NCI-H2171 treated with DMSO at 0.1 percent for 48 hours (cell line): ENCODE measurements around the gene MPHOSPH10.
"Not testable (repeated sequence)": the region's sequence is repeated elsewhere in the genome, so short reads cannot be mapped to it uniquely, and the experiment has no call there.

Experiments
- DNase-seq: peaks from one replicate; lab custom pipeline; 2025; lab: John Stamatoyannopoulos, UW

MPHOSPH10 gene

GRCh38 chr2:71130152-71130904 lies at the start of gene MPHOSPH10, which contains the start of gene MCEE:
MPHOSPH10 (plus strand) TSS chr2:71130634; CDS start chr2:71130666, 32 bp downstream.
MCEE (minus strand) TSS chr2:71130229; CDS start chr2:71130219, 10 bp downstream.
- peak; percentile 93 for DNase-seq

DNA sequence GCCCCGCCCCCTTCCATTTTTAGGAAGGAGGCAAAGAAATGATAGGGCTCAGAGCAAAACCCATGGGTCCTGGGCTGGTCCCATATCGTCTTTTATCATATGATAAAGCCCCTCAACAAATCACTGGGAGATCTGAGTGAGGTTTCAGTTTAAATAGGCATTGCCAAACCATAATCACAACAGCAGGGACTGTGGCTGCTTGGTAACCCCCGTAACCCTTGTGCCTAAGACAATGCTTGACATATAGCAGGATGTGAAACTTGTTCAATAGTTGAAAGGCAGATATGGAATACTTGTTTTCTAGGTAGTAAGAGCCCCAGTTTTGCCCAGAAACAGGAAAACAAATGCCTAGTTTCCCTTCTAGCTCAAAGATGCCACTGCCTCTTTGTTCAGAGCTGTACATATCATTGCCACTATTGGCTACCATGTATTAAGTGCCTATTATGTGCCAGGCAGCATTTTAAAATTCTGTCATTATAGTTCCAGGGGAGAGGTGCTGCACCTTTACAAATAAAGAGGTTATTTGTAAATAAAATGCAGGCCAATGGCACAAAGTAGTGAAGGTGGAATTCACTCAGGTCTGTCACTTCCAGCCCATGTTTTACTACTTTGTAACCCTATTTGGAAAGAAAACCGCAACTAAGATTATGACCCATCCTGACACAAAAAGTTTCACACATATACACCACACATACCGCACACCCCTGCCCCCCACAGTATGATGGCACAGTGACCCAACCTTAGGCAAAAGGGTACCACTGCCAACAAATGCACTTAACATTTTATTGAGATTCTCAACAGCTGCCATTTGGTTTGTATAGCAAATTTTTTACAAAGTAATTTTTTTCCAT lies 47.8 kb upstream of the MPHOSPH10 start:
- no peak for DNase-seq

GRCh38 chr2:71083297-71083696 lies 47.1 kb upstream of the MPHOSPH10 start:
- DNase-seq = not testable (repeated sequence)

GRCh38 chr2:71083752-71084312 lies 46.6 kb upstream of the MPHOSPH10 start:
- not testable (repeated sequence) for DNase-seq

GRCh38 chr2:71085325-71086003 lies 45.0 kb upstream of the MPHOSPH10 start:
- DNase-seq = peak; percentile 6

GRCh38 chr2:71089475-71089874 lies 41.0 kb upstream of the MPHOSPH10 start:
- not testable (repeated sequence) for DNase-seq

DNA sequence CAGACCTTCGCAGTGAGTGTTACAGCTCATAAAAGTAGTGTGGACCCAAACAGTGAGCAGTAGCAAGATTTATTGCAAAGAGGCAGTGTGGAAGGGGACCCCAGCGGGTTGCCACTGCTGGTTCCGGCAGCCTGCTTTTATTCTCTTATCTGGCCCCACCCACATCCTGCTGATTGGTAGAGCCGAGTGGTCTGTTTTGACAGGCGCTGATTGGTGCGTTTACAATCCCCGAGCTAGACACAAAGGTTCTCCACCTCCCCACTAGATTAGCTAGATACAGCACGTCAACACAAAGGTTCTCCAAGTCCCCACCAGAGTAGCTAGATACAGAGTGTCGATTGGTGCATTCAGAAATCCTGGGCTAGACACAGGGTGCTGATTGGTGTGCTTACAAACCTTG lies 38.6 kb upstream of the MPHOSPH10 start:
- not testable (repeated sequence) for DNase-seq

DNA sequence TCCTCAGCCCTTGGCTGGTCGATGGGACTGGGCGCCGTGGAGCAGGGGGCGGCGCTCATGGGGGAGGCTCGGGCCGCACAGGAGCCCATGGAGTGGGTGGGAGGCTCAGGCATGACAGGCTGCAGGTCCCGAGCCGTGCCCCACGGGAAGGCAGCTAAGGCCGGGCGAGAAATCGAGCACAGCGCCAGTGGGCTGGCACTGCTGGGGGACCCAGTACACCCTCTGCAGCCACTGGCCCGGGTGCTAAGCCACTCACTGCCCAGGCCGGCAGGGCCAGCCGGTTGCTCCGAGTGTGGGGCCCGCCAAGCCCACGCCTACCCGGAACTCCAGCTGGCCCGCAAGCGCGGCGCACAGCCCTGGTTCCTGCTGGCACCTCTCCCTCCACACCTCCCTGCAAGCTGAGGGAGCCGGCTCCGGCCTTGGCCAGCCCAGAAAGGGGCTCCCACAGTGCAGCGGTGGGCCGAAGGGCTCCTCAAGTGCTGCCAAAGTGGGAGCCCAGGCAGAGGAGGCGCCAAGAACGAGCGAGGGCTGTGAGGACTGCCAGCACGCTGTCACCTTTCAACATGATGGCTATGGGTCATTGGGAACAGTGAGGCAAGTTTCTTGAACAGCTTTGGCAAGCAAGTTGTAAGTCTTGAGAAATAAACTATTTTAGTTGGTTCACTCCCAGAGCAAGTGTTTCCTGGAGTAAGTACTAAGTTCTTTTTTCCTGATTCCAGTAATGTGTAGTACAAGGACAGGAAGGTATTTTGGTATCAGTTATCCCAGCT lies 37.8 kb upstream of the MPHOSPH10 start:
- DNase-seq = not testable (repeated sequence)

DNA sequence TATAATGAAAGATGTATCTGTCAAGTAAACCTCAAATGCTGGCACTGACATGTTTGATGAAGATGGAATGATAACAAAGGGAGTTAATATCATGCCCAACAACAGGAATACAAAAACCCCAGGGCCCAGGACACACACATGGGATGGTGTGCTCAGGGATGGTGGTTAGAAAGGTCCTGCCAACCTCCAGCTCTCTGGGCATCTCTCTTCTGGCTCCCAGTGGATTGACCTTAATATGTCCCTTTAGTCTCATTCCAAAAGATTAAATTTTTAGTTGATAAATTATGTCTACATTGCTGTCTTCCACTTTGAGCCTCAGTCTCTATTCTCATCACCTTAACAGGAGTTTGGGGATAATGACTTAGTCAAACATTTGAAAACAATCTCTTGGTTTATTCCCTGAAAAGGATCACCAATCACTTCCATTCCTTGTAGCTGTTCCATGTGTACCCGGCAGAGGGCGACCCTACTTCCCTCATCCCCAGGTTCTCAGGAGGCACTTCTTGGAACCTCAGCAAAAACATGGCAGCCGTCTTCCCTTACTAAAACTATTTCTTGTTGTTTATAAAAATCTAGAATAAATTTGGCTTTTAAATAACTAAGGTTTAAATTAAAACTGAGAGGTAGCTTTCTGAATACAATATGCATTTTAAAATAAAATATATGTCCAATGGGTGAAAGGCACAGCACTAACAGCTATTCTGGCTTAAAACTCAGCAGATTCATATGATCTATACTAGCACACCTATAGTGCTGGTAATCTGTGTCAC lies 30.1 kb upstream of the MPHOSPH10 start:
- DNase-seq = peak; percentile 74

DNA sequence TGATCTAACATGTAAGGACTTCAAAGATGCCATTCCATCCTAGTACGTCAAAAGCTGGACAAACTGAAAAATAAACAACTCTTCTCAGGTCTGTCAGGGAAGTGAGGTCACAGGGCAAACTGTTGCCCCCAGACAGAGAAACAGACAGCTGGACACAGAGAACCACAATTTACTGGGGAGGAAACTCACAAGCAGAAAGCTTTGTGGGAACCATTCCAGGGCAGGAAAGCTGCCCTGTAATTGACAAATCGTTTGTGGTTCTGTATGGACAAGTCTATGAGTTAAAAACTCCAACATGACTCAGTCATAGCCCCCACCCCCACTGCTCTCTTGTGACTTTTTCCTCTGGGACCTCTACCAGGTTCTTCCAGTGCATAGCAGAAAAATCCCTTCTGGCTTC lies 28.8 kb upstream of the MPHOSPH10 start:
- DNase-seq = no peak

- no peak for DNase-seq
Observed at GRCh38 chr2:71102981-71103681, 27.3 kb upstream of the MPHOSPH10 start.

GRCh38 chr2:71103809-71104208 lies 26.6 kb upstream of the MPHOSPH10 start:
- DNase-seq = no peak

- DNase-seq = not testable (repeated sequence)
Observed at GRCh38 chr2:71106463-71106862, 24.0 kb upstream of the MPHOSPH10 start.

DNA sequence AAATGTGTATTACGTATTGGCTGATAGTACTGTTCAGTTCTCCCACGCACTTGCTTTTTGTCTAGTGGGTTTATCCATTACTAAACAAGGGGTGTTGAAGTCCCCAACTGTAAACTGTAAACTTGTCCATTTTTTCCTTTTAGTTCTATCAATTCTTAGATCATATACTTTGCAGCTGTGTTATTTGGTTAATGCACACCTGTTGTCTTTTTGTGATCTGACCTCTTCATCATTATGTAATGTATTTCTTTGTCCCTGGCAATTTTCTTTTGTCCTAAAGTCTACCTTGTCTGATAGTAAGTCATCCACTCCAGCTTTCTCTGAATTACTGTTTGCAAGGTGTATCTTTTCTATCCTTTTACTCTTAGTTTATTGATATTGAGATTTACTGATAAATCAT lies 22.3 kb upstream of the MPHOSPH10 start:
- DNase-seq = no peak

DNA sequence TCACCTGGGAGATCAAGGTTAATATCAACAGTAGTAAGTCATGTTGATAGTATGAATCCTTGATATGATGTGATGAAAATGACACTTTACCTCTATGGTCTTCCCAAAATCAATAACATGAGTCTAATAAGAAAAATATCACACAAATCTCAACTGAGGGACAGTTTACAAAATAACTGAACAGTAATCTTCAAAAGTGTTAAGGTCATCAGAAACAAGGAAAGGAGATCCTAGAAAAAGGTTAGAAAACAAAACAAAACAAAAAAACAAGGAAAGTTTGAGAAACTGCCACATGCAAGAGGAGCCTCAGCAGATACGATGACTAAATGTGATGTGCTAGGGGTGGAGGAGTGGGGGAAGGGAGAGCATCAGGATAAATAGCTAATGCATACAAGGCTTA lies 16.6 kb upstream of the MPHOSPH10 start:
- no peak for DNase-seq

DNA sequence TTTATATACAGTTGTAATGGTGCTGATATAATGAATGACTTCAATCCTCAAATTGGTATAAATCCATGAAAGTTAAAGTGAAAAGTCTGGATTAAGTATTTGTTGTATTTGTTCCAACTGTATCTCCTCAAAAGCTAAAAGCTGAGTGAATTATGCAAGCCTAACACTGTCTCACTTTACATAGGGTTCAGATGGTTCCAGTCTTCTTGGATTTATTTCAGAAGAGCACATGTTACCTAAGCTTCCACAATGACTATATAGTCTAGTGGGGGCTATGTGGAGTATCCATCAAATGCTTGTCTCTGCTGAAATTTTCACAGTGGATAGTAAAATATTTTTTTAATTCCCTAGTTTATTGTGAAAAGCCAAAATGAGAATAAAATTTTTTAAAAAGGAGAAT lies 13.4 kb upstream of the MPHOSPH10 start:
- DNase-seq = no peak

DNA sequence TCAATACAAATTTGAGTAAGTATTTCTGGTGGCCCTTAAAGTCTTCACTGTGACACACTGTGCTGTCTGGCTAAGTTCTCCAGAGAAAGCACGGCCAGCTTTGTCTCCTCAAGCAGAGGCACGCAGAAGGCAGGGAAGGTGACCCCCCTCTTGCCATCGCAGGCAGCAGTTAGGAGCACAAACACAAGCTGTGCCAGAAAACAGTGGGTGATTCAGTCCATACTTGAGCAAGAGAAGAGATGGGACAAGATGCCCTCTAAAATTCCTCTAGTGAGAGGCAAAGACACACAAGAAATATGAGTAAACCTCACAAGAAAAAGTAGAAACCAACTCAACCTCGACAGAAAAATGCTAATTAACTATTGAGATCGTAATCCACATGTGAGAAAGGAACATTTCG lies 10.2 kb upstream of the MPHOSPH10 start:
- no peak for DNase-seq

DNA sequence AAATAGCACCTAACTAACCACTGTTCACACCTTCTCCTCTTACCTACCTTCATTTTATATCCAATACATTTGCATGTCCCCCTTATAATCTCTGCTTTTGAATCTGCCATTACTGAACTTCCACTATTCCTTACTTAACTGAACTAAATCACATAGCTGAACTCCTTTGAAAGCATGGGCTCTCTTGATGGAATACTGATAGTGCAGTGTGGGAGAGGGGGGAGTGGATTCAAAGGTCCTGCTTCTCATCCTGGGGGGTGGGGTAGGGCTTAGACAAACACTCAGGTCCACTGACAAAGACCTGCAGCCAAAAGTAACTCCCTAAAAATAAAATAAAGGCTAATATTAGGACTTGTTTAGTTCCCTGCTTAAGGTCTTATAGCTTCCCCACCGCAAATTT lies 9.0 kb upstream of the MPHOSPH10 start:
- DNase-seq = peak; percentile 3

- no peak for DNase-seq
Observed at GRCh38 chr2:71122387-71123298, 7.8 kb upstream of the MPHOSPH10 start.
